ENCODE results near the gene ZNF738. TPM values are rescaled to one million over a fixed set of nuclear protein-coding genes. Genes with fewer than 3 reads are reported as not detected.

The ZNF738 gene
- total RNA-seq, 1 donor from 2014 or later: 5.3 TPM

DNA sequence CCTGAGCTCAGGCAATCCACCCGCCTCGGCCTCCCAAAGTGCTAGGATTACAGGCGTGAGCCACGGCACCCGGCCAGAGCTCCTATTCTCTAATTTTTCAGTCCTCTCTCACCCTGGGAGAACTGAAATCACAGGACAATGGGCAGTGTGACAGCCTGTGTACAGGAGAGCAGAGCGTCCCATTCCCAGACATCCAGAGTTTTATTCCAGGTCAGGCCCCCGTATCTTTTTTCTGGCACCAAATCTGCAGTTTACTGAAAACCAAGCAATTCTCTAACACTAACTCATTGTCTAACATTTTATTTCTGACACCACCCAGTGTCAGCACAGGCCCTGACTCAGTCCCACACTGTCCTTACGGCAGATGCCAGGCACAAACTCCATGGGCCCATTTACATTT lies 36.3 kb upstream of the ZNF738 start:
- no peak for DNase-seq
- Histone ChIP-seq H3K36me3 (peaks cover 8% of the 10 kb centered on the region), H3K27me3 (no peaks in the 10 kb centered on the region), H3K9me3 (no peaks in the 10 kb centered on the region), H3K4me1 (no peaks in the 10 kb centered on the region), H3K27ac (no peak overlapping the region), H3K4me3 (no peak overlapping the region)
- intact Hi-C loops (cut with DNase I): no loop called here
- no peak for ATAC-seq
- TF ChIP-seq, protein P1, sequence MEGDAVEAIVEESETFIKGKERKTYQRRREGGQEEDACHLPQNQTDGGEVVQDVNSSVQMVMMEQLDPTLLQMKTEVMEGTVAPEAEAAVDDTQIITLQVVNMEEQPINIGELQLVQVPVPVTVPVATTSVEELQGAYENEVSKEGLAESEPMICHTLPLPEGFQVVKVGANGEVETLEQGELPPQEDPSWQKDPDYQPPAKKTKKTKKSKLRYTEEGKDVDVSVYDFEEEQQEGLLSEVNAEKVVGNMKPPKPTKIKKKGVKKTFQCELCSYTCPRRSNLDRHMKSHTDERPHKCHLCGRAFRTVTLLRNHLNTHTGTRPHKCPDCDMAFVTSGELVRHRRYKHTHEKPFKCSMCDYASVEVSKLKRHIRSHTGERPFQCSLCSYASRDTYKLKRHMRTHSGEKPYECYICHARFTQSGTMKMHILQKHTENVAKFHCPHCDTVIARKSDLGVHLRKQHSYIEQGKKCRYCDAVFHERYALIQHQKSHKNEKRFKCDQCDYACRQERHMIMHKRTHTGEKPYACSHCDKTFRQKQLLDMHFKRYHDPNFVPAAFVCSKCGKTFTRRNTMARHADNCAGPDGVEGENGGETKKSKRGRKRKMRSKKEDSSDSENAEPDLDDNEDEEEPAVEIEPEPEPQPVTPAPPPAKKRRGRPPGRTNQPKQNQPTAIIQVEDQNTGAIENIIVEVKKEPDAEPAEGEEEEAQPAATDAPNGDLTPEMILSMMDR (IDR thresholded peaks at IDR 0.05): no peak

GRCh38 chr19:21323000-21323399 lies 35.8 kb upstream of the ZNF738 start:
- H3K36me3 ChIP-seq: peaks cover 8% of the 10 kb centered on the region

GRCh38 chr19:21326169-21326568 lies 32.6 kb upstream of the ZNF738 start:
- Histone ChIP-seq H3K27me3 (no peaks in the 10 kb centered on the region), H3K27ac (no peak overlapping the region), H3K36me3 (peaks cover 8% of the 10 kb centered on the region), H3K4me3 (no peak overlapping the region), H3K4me1 (peaks cover 4% of the 10 kb centered on the region), H3K9me3 (no peaks in the 10 kb centered on the region)
- DNase-seq: no peak
- TF ChIP-seq, protein P1 (IDR thresholded peaks at IDR 0.05): no peak
- ATAC-seq: no peak
- intact Hi-C loops (cut with DNase I): no loop called here

More at GRCh38 chr19:21323000-21323399, 35.8 kb upstream of the ZNF738 start:
- Histone ChIP-seq H3K9me3 (no peaks in the 10 kb centered on the region), H3K4me1 (peaks cover 3% of the 10 kb centered on the region), H3K4me3 (no peak overlapping the region), H3K27ac (no peak overlapping the region), H3K27me3 (no peaks in the 10 kb centered on the region)
- DNase-seq: no peak
- intact Hi-C loops (cut with DNase I): no loop called here
- TF ChIP-seq, protein P1 (IDR thresholded peaks at IDR 0.05): no peak
- no peak for ATAC-seq

DNA sequence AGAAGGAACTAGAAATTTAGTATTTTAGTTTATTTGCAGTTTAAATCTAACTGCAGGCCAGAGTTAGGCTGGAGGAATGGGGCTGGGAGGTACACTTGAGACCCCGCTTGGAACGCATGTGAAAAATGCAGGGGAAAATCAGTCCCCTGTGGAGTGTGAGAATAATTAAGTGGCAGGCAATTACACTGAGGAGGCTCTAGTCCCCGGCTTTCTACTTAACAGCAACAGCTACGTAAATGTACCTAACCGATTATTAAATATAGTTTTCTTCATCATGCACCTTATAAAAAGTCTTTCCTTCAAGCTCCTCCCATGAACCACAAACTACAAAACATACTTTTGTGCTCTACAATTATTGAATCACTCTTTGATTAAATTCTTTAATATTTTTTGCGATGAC lies 30.4 kb upstream of the ZNF738 start:
- DNase-seq: no peak
- TF ChIP-seq, protein P1 (IDR thresholded peaks at IDR 0.05): no peak
- peak overlapping the region; percentile 64 for H3K4me3 ChIP-seq
- no peaks in the 10 kb centered on the region for H3K27me3 ChIP-seq
- no peaks in the 10 kb centered on the region for H3K9me3 ChIP-seq
- peaks cover 8% of the 10 kb centered on the region for H3K36me3 ChIP-seq
- intact Hi-C loops (cut with DNase I): no loop called here
- no peak for ATAC-seq
- H3K27ac ChIP-seq: peak overlapping the region; percentile 94
- peaks cover 4% of the 10 kb centered on the region for H3K4me1 ChIP-seq

DNA sequence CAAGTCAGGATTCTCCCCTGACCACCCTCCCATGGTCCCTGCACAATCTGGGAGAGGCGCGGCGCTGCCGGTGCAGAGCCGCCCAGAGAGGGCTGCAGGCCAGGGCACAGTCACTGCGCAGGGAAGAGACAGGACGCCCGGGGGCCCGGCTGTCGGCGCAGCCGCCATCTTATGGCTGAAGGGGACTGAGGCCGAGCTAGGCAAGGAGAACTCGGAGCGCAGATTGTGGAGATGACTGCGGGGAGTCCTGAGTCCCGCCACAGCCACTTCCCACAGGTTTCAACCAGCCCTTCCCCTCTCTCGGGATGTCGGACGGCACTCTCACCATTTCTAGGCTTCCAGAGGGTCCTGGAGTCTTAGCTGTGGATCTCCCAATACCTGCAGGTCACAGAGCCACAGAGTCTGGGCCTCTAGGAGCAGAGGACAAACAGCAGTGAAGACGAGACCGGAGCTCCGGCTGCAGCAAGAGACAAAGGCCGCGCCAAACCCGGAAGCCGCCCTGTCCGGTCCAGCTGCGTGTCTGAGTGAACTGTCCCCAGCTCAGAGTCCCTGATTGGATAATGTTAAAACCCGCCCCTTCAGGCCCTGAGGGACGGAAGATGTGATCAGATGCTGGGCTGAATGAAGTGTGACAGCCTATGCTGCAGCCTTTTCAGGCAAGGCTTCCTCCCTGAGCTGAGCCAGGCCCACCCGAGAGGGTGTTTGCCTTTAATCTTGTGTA lies 29.8 kb upstream of the ZNF738 start, which contains the start of gene ZNF708:
ZNF708 (minus strand) TSS at position 526 of the 721 bp plus-strand sequence; CDS start at position 328, 198 bp downstream.
- ATAC-seq (peak; percentile 100), DNase-seq (peak; percentile 92)
- Histone ChIP-seq H3K9me3 (no peaks in the 10 kb centered on the region), H3K27ac (peak within 1 kb of the TSS; percentile 94), H3K36me3 (peaks cover 8% of the 10 kb centered on the region), H3K4me1 (peaks cover 4% of the 10 kb centered on the region), H3K27me3 (no peaks in the 10 kb centered on the region), H3K4me3 (peak within 1 kb of the TSS; percentile 64)
- intact Hi-C loops (cut with DNase I): no loop called here
- TF ChIP-seq, protein P1 (IDR thresholded peaks at IDR 0.05): no peak

Measured in upper lobe of right lung (tissue), 1 donor.